ENCODE measurements around the gene JAG2. TPM values are rescaled to one million over a fixed set of nuclear protein-coding genes. Genes with fewer than 3 reads are reported as not detected.

Gene JAG2
- total RNA-seq, 1 donor from 2014 or later, result 5.7 TPM

DNA sequence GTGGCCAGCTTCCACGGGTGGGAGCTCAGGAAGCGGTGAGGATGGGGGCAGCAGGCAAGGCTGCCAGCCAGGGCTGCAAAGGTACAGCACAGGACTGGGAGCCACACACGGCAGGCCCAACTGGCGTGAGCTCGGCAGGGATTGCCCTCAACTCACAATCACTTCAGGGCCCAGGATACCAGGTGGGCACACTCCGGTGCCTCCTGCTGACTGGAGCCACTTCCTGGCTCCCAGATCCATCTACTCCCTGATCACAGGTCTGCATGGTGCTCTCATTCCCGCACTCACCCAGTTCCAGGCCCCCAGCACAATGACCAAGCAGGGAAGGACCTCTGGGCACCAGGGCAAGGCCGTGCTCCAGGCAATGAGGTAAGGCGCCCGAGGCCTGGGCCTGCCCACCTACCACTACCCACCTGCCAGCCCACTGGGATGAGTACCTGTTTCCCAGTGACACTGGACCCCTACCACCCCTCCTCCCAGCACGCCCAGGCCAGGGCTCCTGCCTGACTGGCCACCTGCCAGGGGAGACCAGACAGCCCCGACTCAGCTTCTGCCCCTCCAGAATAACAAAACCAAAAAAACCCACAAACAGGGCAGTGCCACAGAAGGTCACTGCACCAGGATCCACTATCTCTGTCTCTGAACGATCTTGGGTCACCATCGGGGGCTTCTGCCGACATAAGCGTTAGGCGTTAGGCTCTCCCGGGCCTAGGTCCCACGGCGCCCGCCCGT is 1.8 kb downstream of the JAG2 start:
- no peak for TF ChIP-seq CTCF (conservative IDR thresholded peaks at IDR 0.05; ENCODE audit: low read depth, low read length)
- DNase-seq (ENCODE audit: low read depth), result no peak
- H3K4me3 ChIP-seq (ENCODE audit: low read depth, low read length), result no peak overlapping the region

GRCh38 chr14:105165761-105166485 is 2.7 kb downstream of the JAG2 start:
- no peak for TF ChIP-seq CTCF (conservative IDR thresholded peaks at IDR 0.05; ENCODE audit: low read depth, low read length)
- no peak for DNase-seq (ENCODE audit: low read depth)
- H3K4me3 ChIP-seq (ENCODE audit: low read depth, low read length), result no peak overlapping the region

DNA sequence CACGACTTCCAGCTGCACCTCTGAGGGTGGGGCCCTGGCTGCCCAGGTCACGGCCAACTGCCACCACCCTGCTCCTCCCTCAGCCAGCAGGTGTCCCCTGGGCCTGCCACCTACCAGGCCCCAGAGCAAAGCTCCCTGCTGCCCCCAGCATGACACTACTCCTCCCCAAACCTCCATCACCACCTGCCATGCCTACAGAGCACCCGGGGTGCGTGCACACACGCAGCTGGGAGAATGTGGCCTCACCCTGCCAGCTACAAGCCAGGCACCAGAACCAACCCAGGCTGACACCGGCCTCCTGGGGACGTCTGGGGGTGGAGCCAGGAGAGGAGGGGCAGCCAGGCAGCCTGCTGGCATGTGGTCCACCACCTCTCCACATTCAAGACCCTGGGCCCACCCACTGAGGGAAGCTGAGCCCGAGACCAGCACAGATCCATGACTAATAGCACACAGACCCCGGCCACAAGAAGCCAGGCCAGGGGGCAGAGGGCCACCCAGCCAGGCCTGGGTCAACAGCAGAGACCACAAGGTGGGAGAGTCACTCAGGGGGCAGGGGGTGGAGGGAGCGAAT is 3.4 kb downstream of the JAG2 start:
- H3K4me3 ChIP-seq (ENCODE audit: low read depth, low read length), result no peak overlapping the region
- TF ChIP-seq CTCF (conservative IDR thresholded peaks at IDR 0.05; ENCODE audit: low read depth, low read length), result no peak
- DNase-seq (ENCODE audit: low read depth), result no peak

GRCh38 chr14:105163040-105163742 is 5.4 kb downstream of the JAG2 start:
- H3K4me3 ChIP-seq (ENCODE audit: low read depth, low read length), result no peak overlapping the region
- no peak for DNase-seq (ENCODE audit: low read depth)
- TF ChIP-seq CTCF (conservative IDR thresholded peaks at IDR 0.05; ENCODE audit: low read depth, low read length), result no peak

DNA sequence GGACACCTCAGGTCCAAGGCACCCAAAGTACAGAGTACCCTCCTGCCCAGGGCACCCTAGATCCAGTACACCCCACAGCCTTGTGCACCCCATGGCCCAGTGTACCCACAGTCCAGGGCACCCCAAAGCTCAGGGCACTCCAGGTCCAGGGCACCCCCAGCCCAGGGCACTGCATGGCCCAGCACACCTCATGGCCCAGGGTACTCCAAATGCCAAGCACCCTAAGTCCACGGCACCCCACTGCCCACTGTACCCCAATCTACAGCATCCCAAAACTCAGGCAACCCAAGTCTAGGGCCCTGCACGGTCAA is 6.0 kb downstream of the JAG2 start:
- TF ChIP-seq CTCF (conservative IDR thresholded peaks at IDR 0.05; ENCODE audit: low read depth, low read length), result no peak
- no peak for DNase-seq (ENCODE audit: low read depth)
- no peak overlapping the region for H3K4me3 ChIP-seq (ENCODE audit: low read depth, low read length)

GRCh38 chr14:105161964-105162668 is 6.5 kb downstream of the JAG2 start:
- DNase-seq (ENCODE audit: low read depth), result no peak
- no peak for TF ChIP-seq CTCF (conservative IDR thresholded peaks at IDR 0.05; ENCODE audit: low read depth, low read length)

More at GRCh38 chr14:105161964-105162668, 6.5 kb downstream of the JAG2 start:
- no peak overlapping the region for H3K4me3 ChIP-seq (ENCODE audit: low read depth, low read length)

Data from epithelial cell of proximal tubule (primary cell).